GM12878 (cell line): ENCODE data around the gene TGFB1I1. TPM values are rescaled to one million over a fixed set of nuclear protein-coding genes. Genes with fewer than 3 reads are reported as not detected.

ENCODE experiments used
- ATAC-seq: fragments of 200-7000 bp; cut with Tn5 transposase; 3 replicates; pipeline ENCODE4 v1.9.1; 2020; ENCODE audit warnings: mild to moderate bottlenecking, moderate library complexity
- BruUV-seq: library from RNA; stranded (reverse); fragments of 400-500 nt; replicated peaks from 2 replicates; lab custom pipeline; 2021; lab: Mats Ljungman, UMichigan
- CTCF ChIA-PET: fragments of 300-600 bp; sonication (Branson Sonifier 250); formaldehyde crosslinking; extraction: SDS; loops from one replicate; lab custom pipeline; 2021; ENCODE audit warnings: inconsistent platforms; lab: Yijun Ruan, JAX
- POLR2A ChIA-PET: fragments of 350-600 bp; formaldehyde crosslinking; extraction: SDS; loops from one replicate; lab custom pipeline; 2021; ENCODE audit warnings: inconsistent platforms; lab: Charles Lee
- RAD21 ChIA-PET: fragments of 300-600 bp; sonication (Branson Sonifier 250); formaldehyde crosslinking; loops from one replicate; lab custom pipeline; 2023; ENCODE audit warnings: antibody characterized with exemption; ENCODE audit not compliant: unreplicated experiment; lab: Charles Lee
- SMC1A ChIA-PET: fragments of 300-600 bp; sonication (Branson Sonifier 250); formaldehyde crosslinking; loops from one replicate; lab custom pipeline; 2023; ENCODE audit not compliant: unreplicated experiment, uncharacterized antibody; lab: Charles Lee
- DNase-seq: peaks from one replicate; pipeline ENCODE4 v3.0.0-alpha.2; 2011; ENCODE audit warnings: low read depth, low spot score
- FAIRE-seq: peaks from 3 replicates; lab custom pipeline; 2011; peaks lifted over from hg19 to GRCh38; lab: Jason Lieb, UNC
- H2AFZ ChIP-seq: 2 replicates; pipeline ENCODE4 v1.6.0; 2011; ENCODE audit warnings: low read depth, low read length, control low read depth; ENCODE audit not compliant: control insufficient read depth
- H3K27ac ChIP-seq: 2 replicates; pipeline ENCODE4 v1.5.1; 2011; ENCODE audit warnings: control low read depth; ENCODE audit not compliant: control insufficient read depth, insufficient read depth
- H3K27me3 ChIP-seq, 2 experiments: replicated peaks in 1 of 2; 2 replicates each; pipeline versions ENCODE4 v1.6.0 to v1.6.1; 2011; ENCODE audit warnings: low read length in 1 of 2; ENCODE audit not compliant: control insufficient read depth in 2 of 2, insufficient read depth in 2 of 2
- H3K36me3 ChIP-seq, 2 experiments: 2 replicates each; pipeline ENCODE4 v1.5.1; 2011; ENCODE audit warnings: low read length in 1 of 2; ENCODE audit not compliant: control insufficient read depth in 2 of 2, insufficient read depth in 2 of 2
- H3K4me1 ChIP-seq: 2 replicates; pipeline ENCODE4 v1.6.1; 2011; ENCODE audit warnings: mild to moderate bottlenecking, low read length, moderate library complexity, mixed read lengths; ENCODE audit not compliant: control insufficient read depth, insufficient read depth
- H3K4me2 ChIP-seq: 2 replicates; pipeline ENCODE4 v1.6.0; 2011; ENCODE audit warnings: control low read depth; ENCODE audit not compliant: control insufficient read depth, insufficient read depth
- H3K4me3 ChIP-seq: fragments of 200-600 bp; sonication (generic); 2 replicates; pipeline ENCODE4 v1.5.1; 2016
- H3K79me2 ChIP-seq: 2 replicates; pipeline ENCODE4 v1.6.0; 2011; ENCODE audit warnings: low read length; ENCODE audit not compliant: control insufficient read depth, insufficient read depth
- H3K9ac ChIP-seq: 2 replicates; pipeline ENCODE4 v1.8.0; 2011; ENCODE audit warnings: low read length, control low read depth, mixed read lengths; ENCODE audit not compliant: control insufficient read depth, insufficient read depth
- H3K9me3 ChIP-seq: replicated peaks from 3 replicates; pipeline ENCODE4 v1.5.1; 2011; ENCODE audit warnings: mild to moderate bottlenecking, low read length; ENCODE audit not compliant: control insufficient read depth, insufficient read depth
- H4K20me1 ChIP-seq: 2 replicates; pipeline ENCODE4 v1.6.0; 2011; ENCODE audit not compliant: control insufficient read depth, insufficient read depth
- CREM ChIP-seq: IDR thresholded peaks from 2 replicates; pipeline ENCODE4 v1.6.1; 2014; ENCODE audit warnings: antibody characterized with exemption, low read depth
- HDAC2 ChIP-seq: fragments of 200-600 bp; sonication (generic); IDR thresholded peaks from 2 replicates; pipeline ENCODE4 v1.6.1; 2017
- LARP7 ChIP-seq: fragments of 450-650 bp; IDR thresholded peaks from 2 replicates; pipeline ENCODE4 v1.6.1; 2017; ENCODE audit warnings: mild to moderate bottlenecking
- NFYB ChIP-seq: IDR thresholded peaks from 2 replicates; pipeline ENCODE4 v1.6.1; 2011; ENCODE audit warnings: low read depth, mild to moderate bottlenecking, low read length, improper control_type of control experiment, moderate library complexity; ENCODE audit not compliant: insufficient read depth
- SMC3 ChIP-seq: IDR thresholded peaks from 2 replicates; pipeline ENCODE4 v1.6.1; 2011; ENCODE audit warnings: low read length, improper control_type of control experiment, borderline replicate concordance
- WGBS: methylation state at CpG from one replicate; pipeline ENCODE4 v1.1.6; 2016; ENCODE audit warnings: low lambda C conversion rate; ENCODE audit not compliant: insufficient replicate concordance, insufficient coverage; ENCODE audit errors: missing lambda C conversion rate; 5-methylcytosine and 5-hydroxymethylcytosine counted together
- in situ Hi-C: fragments of 300-500 bp; cut with MboI; formaldehyde crosslinking; loops from 9 replicates; pipeline ENCODE4 v1.14.3; 2018; ENCODE audit warnings: mixed read lengths
- intact Hi-C: fragments of 100-400 bp; cut with micrococcal nuclease; formaldehyde crosslinking; loops from one replicate; pipeline ENCODE4 v1.14.2; 2022; ENCODE audit not compliant: unreplicated experiment
- polyA plus RNA-seq, 11 experiments: library from polyadenylated mRNA; depleted of rRNA in 4 of 11; unstranded in 6 of 11; stranded (reverse) in 5 of 11; fragments of >200 nt; fragmentation: Nextera tagmentation in 4 of 11; fragmentation: Illumina TruSeq in 1 of 11; extraction: Ambion mirVana in 4 of 11; extraction: Trizol in 1 of 11; gene quantifications; 1 replicate in 1 of 11; 2 replicates in 10 of 11; pipeline versions ENCODE4 v1.2.1 to v1.2.3, GENCODE V29; 2011 to 2016; ENCODE audit warnings: inconsistent platforms in 2 of 11, missing spikeins in 2 of 11, low read depth in 1 of 11
- total RNA-seq, 4 experiments: library from RNA; depleted of rRNA in 3 of 4; stranded (reverse); fragments of >200 nt in 3 of 4; fragmentation: Illumina TruSeq in 1 of 4; extraction: Trizol in 1 of 4; gene quantifications; 2 replicates each; pipeline versions ENCODE4 v1.2.1 to v1.2.3, GENCODE V29; 2013 to 2021
- TF ChIP-seq, protein P1 (sequence below): fragments of 450-650 bp; IDR thresholded peaks from 2 replicates; pipeline ENCODE4 v1.6.1; 2017; ENCODE audit warnings: mild to moderate bottlenecking
- TF ChIP-seq, protein P2 (sequence below): IDR thresholded peaks from 2 replicates; pipeline ENCODE4 v1.6.1; 2011; ENCODE audit warnings: mild to moderate bottlenecking, low read depth, low read length, moderate library complexity; ENCODE audit not compliant: insufficient replicate concordance
- TF ChIP-seq, protein P3 (sequence below): fragments of 450-650 bp; IDR thresholded peaks from 2 replicates; pipeline ENCODE4 v1.6.1; 2017; ENCODE audit warnings: mild to moderate bottlenecking, low read depth, inconsistent platforms; ENCODE audit not compliant: poor library complexity, severe bottlenecking

The TGFB1I1 gene
- total and polyA plus RNA-seq, 10 of the 15 experiments (the other 5 are each of a cell fraction or from before 2014, with no cell fraction given), result 0.13 to 2.3 (median 0.41) TPM; not detected in 2

DNA sequence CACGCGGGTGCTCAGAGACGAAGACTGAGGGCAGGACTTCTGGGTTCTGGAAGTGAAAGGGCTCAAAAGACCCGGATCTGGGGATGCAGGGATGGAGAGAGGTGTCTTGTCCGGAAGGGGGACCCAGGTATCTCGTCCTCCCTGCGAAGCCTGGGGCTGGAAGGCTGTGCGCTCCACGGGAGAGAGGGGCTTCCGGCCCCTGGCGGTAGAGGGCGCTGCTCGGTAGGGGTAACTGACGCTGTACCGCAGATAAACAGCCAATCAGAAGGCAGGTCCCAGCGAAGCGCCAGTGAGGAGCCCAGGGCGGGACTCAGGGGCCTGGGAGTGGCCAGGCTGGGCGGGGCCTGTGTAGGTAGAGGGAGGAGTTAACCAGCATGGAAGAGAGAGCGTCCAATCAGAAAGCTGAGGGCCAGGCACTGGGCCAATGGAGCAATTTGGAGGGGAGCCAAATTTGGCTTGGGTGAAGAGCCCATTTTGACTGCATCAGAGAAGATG is 804 bp downstream of the TGFB1I1 start (continued):
- TF ChIP-seq, protein P1, sequence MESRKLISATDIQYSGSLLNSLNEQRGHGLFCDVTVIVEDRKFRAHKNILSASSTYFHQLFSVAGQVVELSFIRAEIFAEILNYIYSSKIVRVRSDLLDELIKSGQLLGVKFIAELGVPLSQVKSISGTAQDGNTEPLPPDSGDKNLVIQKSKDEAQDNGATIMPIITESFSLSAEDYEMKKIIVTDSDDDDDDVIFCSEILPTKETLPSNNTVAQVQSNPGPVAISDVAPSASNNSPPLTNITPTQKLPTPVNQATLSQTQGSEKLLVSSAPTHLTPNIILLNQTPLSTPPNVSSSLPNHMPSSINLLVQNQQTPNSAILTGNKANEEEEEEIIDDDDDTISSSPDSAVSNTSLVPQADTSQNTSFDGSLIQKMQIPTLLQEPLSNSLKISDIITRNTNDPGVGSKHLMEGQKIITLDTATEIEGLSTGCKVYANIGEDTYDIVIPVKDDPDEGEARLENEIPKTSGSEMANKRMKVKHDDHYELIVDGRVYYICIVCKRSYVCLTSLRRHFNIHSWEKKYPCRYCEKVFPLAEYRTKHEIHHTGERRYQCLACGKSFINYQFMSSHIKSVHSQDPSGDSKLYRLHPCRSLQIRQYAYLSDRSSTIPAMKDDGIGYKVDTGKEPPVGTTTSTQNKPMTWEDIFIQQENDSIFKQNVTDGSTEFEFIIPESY, result peak; percentile 94
- TF ChIP-seq SMC3 (no peak), NFYB (peak; percentile 69), LARP7 (no peak)
- TF ChIP-seq, protein P2, sequence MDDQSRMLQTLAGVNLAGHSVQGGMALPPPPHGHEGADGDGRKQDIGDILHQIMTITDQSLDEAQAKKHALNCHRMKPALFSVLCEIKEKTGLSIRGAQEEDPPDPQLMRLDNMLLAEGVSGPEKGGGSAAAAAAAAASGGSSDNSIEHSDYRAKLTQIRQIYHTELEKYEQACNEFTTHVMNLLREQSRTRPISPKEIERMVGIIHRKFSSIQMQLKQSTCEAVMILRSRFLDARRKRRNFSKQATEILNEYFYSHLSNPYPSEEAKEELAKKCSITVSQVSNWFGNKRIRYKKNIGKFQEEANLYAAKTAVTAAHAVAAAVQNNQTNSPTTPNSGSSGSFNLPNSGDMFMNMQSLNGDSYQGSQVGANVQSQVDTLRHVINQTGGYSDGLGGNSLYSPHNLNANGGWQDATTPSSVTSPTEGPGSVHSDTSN, result no peak

DNA sequence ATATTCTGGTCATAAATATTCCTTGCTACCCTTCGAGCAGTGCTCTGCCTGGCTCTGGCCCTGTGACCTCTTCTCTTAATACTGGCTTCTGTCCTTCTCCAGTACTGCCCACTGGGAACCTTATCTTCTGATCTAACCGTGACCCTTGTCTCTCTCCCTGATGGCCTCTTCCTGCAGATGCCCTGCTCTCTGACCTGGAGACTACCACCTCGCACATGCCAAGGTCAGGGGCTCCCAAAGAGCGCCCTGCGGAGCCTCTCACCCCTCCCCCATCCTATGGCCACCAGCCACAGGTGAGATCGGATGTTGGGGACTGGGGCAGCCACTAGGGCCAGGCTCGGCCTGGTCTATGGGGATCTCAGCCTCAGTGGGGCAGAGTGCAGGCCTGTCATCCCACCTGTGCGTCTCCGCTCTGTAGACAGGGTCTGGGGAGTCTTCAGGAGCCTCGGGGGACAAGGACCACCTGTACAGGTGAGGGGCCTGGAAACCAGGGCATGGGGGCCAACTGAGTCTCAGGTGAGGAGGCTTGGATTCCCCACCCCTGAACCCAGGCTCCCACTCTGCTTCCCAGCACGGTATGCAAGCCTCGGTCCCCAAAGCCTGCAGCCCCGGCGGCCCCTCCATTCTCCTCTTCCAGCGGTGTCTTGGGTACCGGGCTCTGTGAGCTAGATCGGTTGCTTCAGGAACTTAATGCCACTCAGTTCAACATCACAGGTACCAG is 1.5 kb downstream of the TGFB1I1 start:
- H3K27ac ChIP-seq, result no peak overlapping the region
- RAD21 ChIA-PET, result no interaction called here
- H3K79me2 ChIP-seq, result no peaks in the 10 kb centered on the region
- peaks cover 7% of the 10 kb centered on the region; the same call in 1 of the 2 replicates for H3K4me1 ChIP-seq
- H3K4me3 ChIP-seq, result no peak overlapping the region
- H3K4me2 ChIP-seq, result no peak overlapping the region
- H4K20me1 ChIP-seq, result no peaks in the 10 kb centered on the region
- FAIRE-seq (no peak), DNase-seq (no peak)
- H3K27me3 ChIP-seq, result peaks cover 0 to 5% of the 10 kb centered on the region in 2 experiments; a peak in 3 of 4 replicates
- POLR2A ChIA-PET, result no interaction called here
- intact Hi-C loops (no loop called here), in situ Hi-C loops (no loop called here)
- SMC1A ChIA-PET, result interaction anchor here (1.5 kb wide), 1 partner anchor 13 kb away, joined by 3 read pairs; no protein-coding TSS in a partner anchor
- H3K36me3 ChIP-seq, result no peaks in the 10 kb centered on the region
- H3K9ac ChIP-seq, result no peak overlapping the region
- BruUV-seq, result no TSS peak
- no peaks in the 10 kb centered on the region for H3K9me3 ChIP-seq
- CTCF ChIA-PET, result no interaction called here
- TF ChIP-seq NFYB (0 out of 2 replicates have a peak, but pooled peaks have one; percentile 6), HDAC2 (no peak), CREM (no peak)
- TF ChIP-seq, protein P3, sequence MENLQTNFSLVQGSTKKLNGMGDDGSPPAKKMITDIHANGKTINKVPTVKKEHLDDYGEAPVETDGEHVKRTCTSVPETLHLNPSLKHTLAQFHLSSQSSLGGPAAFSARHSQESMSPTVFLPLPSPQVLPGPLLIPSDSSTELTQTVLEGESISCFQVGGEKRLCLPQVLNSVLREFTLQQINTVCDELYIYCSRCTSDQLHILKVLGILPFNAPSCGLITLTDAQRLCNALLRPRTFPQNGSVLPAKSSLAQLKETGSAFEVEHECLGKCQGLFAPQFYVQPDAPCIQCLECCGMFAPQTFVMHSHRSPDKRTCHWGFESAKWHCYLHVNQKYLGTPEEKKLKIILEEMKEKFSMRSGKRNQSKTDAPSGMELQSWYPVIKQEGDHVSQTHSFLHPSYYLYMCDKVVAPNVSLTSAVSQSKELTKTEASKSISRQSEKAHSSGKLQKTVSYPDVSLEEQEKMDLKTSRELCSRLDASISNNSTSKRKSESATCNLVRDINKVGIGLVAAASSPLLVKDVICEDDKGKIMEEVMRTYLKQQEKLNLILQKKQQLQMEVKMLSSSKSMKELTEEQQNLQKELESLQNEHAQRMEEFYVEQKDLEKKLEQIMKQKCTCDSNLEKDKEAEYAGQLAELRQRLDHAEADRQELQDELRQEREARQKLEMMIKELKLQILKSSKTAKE, result no peak
- TF ChIP-seq, all 136 proteins: peak for 1
- 65% methylated on average over 17 of the region's 17 CpGs for WGBS
- H2AFZ ChIP-seq, result no peak overlapping the region
- no peak for ATAC-seq
